ENCODE results near the gene RIT1.

The RIT1 gene

DNA sequence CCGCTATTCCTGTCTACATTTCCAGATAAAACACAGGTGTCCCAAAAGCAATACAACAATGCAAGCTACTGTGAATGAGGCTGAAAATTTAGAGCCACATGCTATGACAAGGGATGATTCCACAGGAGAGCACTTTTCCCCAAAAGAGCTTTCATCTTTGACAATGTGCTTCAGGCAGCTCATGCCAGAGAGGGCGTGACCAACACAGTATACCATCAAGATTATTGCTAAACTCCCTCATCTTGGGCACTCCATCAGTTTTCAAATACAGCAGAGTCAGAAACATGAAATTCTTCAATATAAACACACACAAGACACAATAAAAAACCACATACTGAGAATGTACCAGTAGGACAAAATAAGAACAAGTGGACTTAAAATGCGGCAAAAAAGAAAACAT lies 60.8 kb downstream of the RIT1 start:
- H3K4me3 ChIP-seq (ENCODE audit: low read length, poor library complexity, severe bottlenecking) = peak overlapping the region; percentile 45

DNA sequence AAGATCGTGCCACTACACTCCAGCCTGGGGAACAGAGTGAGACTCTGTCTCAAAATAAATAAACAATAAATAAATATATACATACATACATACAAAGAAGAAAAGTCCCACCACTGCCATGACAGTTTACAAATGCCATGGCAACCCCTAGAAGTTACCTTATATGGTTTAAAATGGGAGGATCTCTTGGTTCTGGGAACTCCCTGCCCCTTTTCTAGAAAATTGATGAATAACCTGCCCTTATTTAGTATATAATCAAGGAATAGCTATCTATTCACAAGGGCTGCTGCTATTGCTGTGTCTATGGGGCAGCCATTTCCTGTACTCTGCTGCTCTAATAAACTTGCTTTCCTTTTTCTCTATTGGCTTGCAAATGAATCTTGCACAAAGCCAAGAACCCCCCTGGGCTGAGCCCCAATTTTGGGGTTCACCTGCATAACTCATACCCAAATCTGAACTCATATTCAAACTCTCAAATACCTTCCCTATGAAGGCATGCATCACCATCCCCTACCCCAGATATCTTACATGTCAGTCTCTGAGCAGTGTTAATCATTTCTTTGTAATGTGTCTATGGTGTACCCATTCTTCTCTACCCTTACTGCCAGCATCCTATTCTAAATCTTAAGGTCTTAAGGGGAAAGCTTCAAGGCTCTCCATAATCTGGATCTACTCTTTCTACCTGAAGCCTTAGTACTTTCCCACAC lies 63.2 kb downstream of the RIT1 start:
- Histone ChIP-seq H3K4me3 (ENCODE audit: low read length, poor library complexity, severe bottlenecking) (peak overlapping the region; percentile 44), H3K27me3 (ENCODE audit: insufficient read depth, low read length, poor library complexity, severe bottlenecking) (no peaks in the 10 kb centered on the region), H2AFZ (ENCODE audit: low read length) (no peak overlapping the region), H3K9ac (ENCODE audit: low read depth, low read length, poor library complexity, severe bottlenecking) (peak overlapping the region; percentile 11), H3F3A (ENCODE audit: low read depth) (no peaks in the 10 kb centered on the region), H3K4me1 (ENCODE audit: insufficient read depth, low read length, poor library complexity, severe bottlenecking) (peaks cover 42% of the 10 kb centered on the region), H3K9me3 (ENCODE audit: insufficient read depth, low read depth, low read length) (no peaks in the 10 kb centered on the region), H3K36me3 (ENCODE audit: insufficient read depth, low read length) (peaks cover 14% of the 10 kb centered on the region; the same call in 1 of the 2 replicates), H3K79me2 (ENCODE audit: insufficient read depth, low read length) (peaks cover 88% of the 10 kb centered on the region), H4K20me1 (ENCODE audit: insufficient read depth, low read length, poor library complexity, severe bottlenecking) (peaks cover 12% of the 10 kb centered on the region), H3K9me2 (replicated peaks; ENCODE audit: low read depth, low read length) (no peaks in the 10 kb centered on the region), H3K4me2 (ENCODE audit: low read depth, low read length, poor library complexity, severe bottlenecking) (peak overlapping the region; percentile 54)
- TF ChIP-seq, protein P1, sequence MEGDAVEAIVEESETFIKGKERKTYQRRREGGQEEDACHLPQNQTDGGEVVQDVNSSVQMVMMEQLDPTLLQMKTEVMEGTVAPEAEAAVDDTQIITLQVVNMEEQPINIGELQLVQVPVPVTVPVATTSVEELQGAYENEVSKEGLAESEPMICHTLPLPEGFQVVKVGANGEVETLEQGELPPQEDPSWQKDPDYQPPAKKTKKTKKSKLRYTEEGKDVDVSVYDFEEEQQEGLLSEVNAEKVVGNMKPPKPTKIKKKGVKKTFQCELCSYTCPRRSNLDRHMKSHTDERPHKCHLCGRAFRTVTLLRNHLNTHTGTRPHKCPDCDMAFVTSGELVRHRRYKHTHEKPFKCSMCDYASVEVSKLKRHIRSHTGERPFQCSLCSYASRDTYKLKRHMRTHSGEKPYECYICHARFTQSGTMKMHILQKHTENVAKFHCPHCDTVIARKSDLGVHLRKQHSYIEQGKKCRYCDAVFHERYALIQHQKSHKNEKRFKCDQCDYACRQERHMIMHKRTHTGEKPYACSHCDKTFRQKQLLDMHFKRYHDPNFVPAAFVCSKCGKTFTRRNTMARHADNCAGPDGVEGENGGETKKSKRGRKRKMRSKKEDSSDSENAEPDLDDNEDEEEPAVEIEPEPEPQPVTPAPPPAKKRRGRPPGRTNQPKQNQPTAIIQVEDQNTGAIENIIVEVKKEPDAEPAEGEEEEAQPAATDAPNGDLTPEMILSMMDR (conservative IDR thresholded peaks at IDR 0.05; ENCODE audit: low read length) = no peak
- no peak for TF ChIP-seq EZH2phosphoT487 (IDR thresholded peaks at IDR 0.05; ENCODE audit: borderline replicate concordance)

More for the DNA sequence above, 60.8 kb downstream of the RIT1 start:
- H2AFZ ChIP-seq (ENCODE audit: low read length) = no peak overlapping the region
- no peaks in the 10 kb centered on the region for H3F3A ChIP-seq (ENCODE audit: low read depth)
- H3K4me2 ChIP-seq (ENCODE audit: low read depth, low read length, poor library complexity, severe bottlenecking) = peak overlapping the region; percentile 62
- H4K20me1 ChIP-seq (ENCODE audit: insufficient read depth, low read length, poor library complexity, severe bottlenecking) = peaks cover 8% of the 10 kb centered on the region
- TF ChIP-seq EZH2phosphoT487 (IDR thresholded peaks at IDR 0.05; ENCODE audit: borderline replicate concordance) = no peak
- TF ChIP-seq, protein P1 (conservative IDR thresholded peaks at IDR 0.05; ENCODE audit: low read length) = no peak
- H3K27me3 ChIP-seq (ENCODE audit: insufficient read depth, low read length, poor library complexity, severe bottlenecking) = no peaks in the 10 kb centered on the region
- H3K9me3 ChIP-seq (ENCODE audit: insufficient read depth, low read depth, low read length) = no peaks in the 10 kb centered on the region
- peaks cover 33% of the 10 kb centered on the region for H3K4me1 ChIP-seq (ENCODE audit: insufficient read depth, low read length, poor library complexity, severe bottlenecking)
- peaks cover 21% of the 10 kb centered on the region; the same call in 1 of the 2 replicates for H3K36me3 ChIP-seq (ENCODE audit: insufficient read depth, low read length)
- no peak overlapping the region for H3K9ac ChIP-seq (ENCODE audit: low read depth, low read length, poor library complexity, severe bottlenecking)
- H3K9me2 ChIP-seq (replicated peaks; ENCODE audit: low read depth, low read length) = no peaks in the 10 kb centered on the region
- H3K79me2 ChIP-seq (ENCODE audit: insufficient read depth, low read length) = peaks cover 81% of the 10 kb centered on the region
